SK-N-SH treated with all-trans-retinoic acid at 6 μM for 48 hours (cell line): ENCODE results near the gene GPR61.

Experiments used
- ARNTL ChIP-seq: fragments of 450-650 bp; formaldehyde crosslinking; IDR thresholded peaks from 2 replicates; pipeline ENCODE4 v1.5.0; 2020; ENCODE audit warnings: low read depth, mild to moderate bottlenecking, moderate library complexity, borderline replicate concordance
- BACH2 ChIP-seq: fragments of 250-450 bp; sonication (Bioruptor Pico); IDR thresholded peaks from 2 replicates; pipeline ENCODE4 v1.9.0; 2021; ENCODE audit warnings: mild to moderate bottlenecking, borderline replicate concordance
- PATZ1 ChIP-seq: fragments of 250-450 bp; sonication (Bioruptor Pico); IDR thresholded peaks from 2 replicates; pipeline ENCODE4 v1.8.0; 2020; ENCODE audit warnings: mild to moderate bottlenecking, moderate library complexity, borderline replicate concordance
- RARB ChIP-seq: fragments of 250-450 bp; sonication (Bioruptor Pico); IDR thresholded peaks from 2 replicates; pipeline ENCODE4 v1.8.0; 2021; ENCODE audit warnings: mild to moderate bottlenecking, moderate library complexity
- TCF4 ChIP-seq: fragments of 250-450 bp; sonication (Bioruptor Pico); IDR thresholded peaks from 2 replicates; pipeline ENCODE4 v1.8.0; 2021; ENCODE audit warnings: mild to moderate bottlenecking, moderate library complexity, borderline replicate concordance
- TF ChIP-seq, protein P1 (sequence below): fragments of 250-450 bp; sonication (Bioruptor Pico); IDR thresholded peaks from 2 replicates; pipeline ENCODE4 v1.5.0; 2020; ENCODE audit warnings: mild to moderate bottlenecking, moderate library complexity
- TF ChIP-seq, protein P2 (sequence below): fragments of 250-450 bp; sonication (Bioruptor Pico); IDR thresholded peaks from 2 replicates; pipeline ENCODE4 v1.5.1; 2020; ENCODE audit warnings: low read depth, mild to moderate bottlenecking, moderate library complexity
- TF ChIP-seq, protein P3 (sequence below): fragments of 250-450 bp; sonication (Bioruptor Pico); IDR thresholded peaks from 2 replicates; pipeline ENCODE4 v1.8.0; 2021; ENCODE audit warnings: low read depth, mild to moderate bottlenecking, moderate library complexity, borderline replicate concordance

DNA sequence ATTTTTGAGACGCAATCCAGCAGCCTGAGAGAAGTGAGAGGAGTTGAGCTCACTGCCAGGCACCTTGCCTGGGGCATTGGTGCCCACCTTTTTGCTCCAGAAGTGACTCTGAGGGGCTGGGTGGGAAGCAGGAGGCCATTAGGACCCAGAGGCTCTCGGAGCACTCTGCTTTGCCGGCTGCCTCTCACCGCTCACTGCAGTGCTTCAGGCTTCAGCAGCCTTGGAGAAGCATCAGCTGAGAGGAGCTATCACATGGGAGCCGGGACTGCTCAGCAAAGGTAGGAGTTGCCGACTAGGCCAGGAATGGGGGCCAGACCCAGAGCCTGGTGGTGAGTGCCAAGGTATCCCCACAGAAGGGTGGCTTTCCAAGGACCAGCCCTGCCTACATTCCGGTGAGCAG lies at the start of gene GPR61:
- TF ChIP-seq PATZ1 (CRISPR knock-in tag) (no peak), RARB (CRISPR knock-in tag) (no peak), ARNTL (CRISPR knock-in tag) (no peak), TCF4 (CRISPR knock-in tag) (no peak), BACH2 (no peak)
- TF ChIP-seq, protein P1, sequence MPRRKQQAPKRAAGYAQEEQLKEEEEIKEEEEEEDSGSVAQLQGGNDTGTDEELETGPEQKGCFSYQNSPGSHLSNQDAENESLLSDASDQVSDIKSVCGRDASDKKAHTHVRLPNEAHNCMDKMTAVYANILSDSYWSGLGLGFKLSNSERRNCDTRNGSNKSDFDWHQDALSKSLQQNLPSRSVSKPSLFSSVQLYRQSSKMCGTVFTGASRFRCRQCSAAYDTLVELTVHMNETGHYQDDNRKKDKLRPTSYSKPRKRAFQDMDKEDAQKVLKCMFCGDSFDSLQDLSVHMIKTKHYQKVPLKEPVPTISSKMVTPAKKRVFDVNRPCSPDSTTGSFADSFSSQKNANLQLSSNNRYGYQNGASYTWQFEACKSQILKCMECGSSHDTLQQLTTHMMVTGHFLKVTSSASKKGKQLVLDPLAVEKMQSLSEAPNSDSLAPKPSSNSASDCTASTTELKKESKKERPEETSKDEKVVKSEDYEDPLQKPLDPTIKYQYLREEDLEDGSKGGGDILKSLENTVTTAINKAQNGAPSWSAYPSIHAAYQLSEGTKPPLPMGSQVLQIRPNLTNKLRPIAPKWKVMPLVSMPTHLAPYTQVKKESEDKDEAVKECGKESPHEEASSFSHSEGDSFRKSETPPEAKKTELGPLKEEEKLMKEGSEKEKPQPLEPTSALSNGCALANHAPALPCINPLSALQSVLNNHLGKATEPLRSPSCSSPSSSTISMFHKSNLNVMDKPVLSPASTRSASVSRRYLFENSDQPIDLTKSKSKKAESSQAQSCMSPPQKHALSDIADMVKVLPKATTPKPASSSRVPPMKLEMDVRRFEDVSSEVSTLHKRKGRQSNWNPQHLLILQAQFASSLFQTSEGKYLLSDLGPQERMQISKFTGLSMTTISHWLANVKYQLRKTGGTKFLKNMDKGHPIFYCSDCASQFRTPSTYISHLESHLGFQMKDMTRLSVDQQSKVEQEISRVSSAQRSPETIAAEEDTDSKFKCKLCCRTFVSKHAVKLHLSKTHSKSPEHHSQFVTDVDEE (CRISPR knock-in tag) = no peak
- TF ChIP-seq, protein P2, sequence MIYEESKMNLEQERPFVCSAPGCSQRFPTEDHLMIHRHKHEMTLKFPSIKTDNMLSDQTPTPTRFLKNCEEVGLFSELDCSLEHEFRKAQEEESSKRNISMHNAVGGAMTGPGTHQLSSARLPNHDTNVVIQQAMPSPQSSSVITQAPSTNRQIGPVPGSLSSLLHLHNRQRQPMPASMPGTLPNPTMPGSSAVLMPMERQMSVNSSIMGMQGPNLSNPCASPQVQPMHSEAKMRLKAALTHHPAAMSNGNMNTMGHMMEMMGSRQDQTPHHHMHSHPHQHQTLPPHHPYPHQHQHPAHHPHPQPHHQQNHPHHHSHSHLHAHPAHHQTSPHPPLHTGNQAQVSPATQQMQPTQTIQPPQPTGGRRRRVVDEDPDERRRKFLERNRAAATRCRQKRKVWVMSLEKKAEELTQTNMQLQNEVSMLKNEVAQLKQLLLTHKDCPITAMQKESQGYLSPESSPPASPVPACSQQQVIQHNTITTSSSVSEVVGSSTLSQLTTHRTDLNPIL (CRISPR knock-in tag) = no peak
- TF ChIP-seq, protein P3, sequence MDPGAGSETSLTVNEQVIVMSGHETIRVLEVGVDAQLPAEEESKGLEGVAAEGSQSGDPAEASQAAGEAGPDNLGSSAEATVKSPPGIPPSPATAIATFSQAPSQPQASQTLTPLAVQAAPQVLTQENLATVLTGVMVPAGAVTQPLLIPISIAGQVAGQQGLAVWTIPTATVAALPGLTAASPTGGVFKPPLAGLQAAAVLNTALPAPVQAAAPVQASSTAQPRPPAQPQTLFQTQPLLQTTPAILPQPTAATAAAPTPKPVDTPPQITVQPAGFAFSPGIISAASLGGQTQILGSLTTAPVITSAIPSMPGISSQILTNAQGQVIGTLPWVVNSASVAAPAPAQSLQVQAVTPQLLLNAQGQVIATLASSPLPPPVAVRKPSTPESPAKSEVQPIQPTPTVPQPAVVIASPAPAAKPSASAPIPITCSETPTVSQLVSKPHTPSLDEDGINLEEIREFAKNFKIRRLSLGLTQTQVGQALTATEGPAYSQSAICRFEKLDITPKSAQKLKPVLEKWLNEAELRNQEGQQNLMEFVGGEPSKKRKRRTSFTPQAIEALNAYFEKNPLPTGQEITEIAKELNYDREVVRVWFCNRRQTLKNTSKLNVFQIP = no peak
